ENCODE data around the gene CEACAM6.
"Not testable (repeated sequence)": the region's sequence is repeated elsewhere in the genome, so short reads cannot be mapped to it uniquely, and the experiment has no call there.

Gene CEACAM6

GRCh38 chr19:41746593-41747227 lies 8.6 kb upstream of the CEACAM6 start:
- no peak for DNase-seq

GRCh38 chr19:41748012-41748411 lies 7.3 kb upstream of the CEACAM6 start:
- no peak for DNase-seq

- not testable (repeated sequence) for DNase-seq
Observed at GRCh38 chr19:41750248-41751134, 4.8 kb upstream of the CEACAM6 start.

GRCh38 chr19:41753159-41753558 lies 2.2 kb upstream of the CEACAM6 start:
- DNase-seq: no peak

GRCh38 chr19:41753936-41754529 lies 1.3 kb upstream of the CEACAM6 start:
- DNase-seq: no peak

- no peak for DNase-seq
Observed at GRCh38 chr19:41758846-41759245, 3.5 kb downstream of the CEACAM6 start.

GRCh38 chr19:41767115-41767514 lies 11.8 kb downstream of the CEACAM6 start:
- no peak for DNase-seq

GRCh38 chr19:41768105-41768504 lies 12.8 kb downstream of the CEACAM6 start:
- not testable (repeated sequence) for DNase-seq

- no peak for DNase-seq
Observed at GRCh38 chr19:41769608-41770007, 14.3 kb downstream of the CEACAM6 start.

- DNase-seq: no peak
Observed at GRCh38 chr19:41771410-41771809, 16.1 kb downstream of the CEACAM6 start.

GRCh38 chr19:41774515-41774980 lies 19.2 kb downstream of the CEACAM6 start:
- no peak for DNase-seq

- DNase-seq: no peak
Observed at GRCh38 chr19:41776700-41777099, 21.4 kb downstream of the CEACAM6 start.

- no peak for DNase-seq
Observed at GRCh38 chr19:41783612-41784011, 28.3 kb downstream of the CEACAM6 start.

GRCh38 chr19:41784312-41784711 lies 29.0 kb downstream of the CEACAM6 start:
- no peak for DNase-seq

GRCh38 chr19:41784743-41785142 lies 29.4 kb downstream of the CEACAM6 start:
- no peak for DNase-seq

- DNase-seq: peak; percentile 12
Observed at GRCh38 chr19:41785653-41786052, 30.3 kb downstream of the CEACAM6 start.

GRCh38 chr19:41787055-41787454 lies 31.7 kb downstream of the CEACAM6 start:
- no peak for DNase-seq

- not testable (repeated sequence) for DNase-seq
Observed at GRCh38 chr19:41788518-41788917, 33.2 kb downstream of the CEACAM6 start.

- DNase-seq: not testable (repeated sequence)
Observed at GRCh38 chr19:41789053-41789452, 33.7 kb downstream of the CEACAM6 start.

GRCh38 chr19:41792513-41793413 lies 37.4 kb downstream of the CEACAM6 start:
- peak; percentile 4 for DNase-seq

- DNase-seq: no peak
Observed at GRCh38 chr19:41793414-41793727, 38.0 kb downstream of the CEACAM6 start.

- DNase-seq: no peak
Observed at GRCh38 chr19:41795031-41795461, 39.7 kb downstream of the CEACAM6 start.

Data from right kidney (tissue), 1 donor.